ENCODE data around the gene WDR49.

WDR49 gene

GRCh38 chr3:167445491-167445890 is 208.3 kb downstream of the WDR49 start:
- Mint-ChIP-seq H3K4me3 (no peak overlapping the region), H3K27ac (no peak overlapping the region), H3K36me3 (ENCODE audit: low read depth) (no peaks in the 10 kb centered on the region), H3K4me1 (ENCODE audit: low read depth) (no peaks in the 10 kb centered on the region), H3K9me3 (no peaks in the 10 kb centered on the region), H3K27me3 (no peaks in the 10 kb centered on the region)
- DNase-seq = no peak

GRCh38 chr3:167441256-167441655 is 212.5 kb downstream of the WDR49 start:
- H3K27ac Mint-ChIP-seq = no peak overlapping the region

GRCh38 chr3:167437428-167438139 is 216.2 kb downstream of the WDR49 start:
- no peak for DNase-seq
- H3K27me3 Mint-ChIP-seq = no peaks in the 10 kb centered on the region
- H3K9me3 Mint-ChIP-seq = no peaks in the 10 kb centered on the region
- no peaks in the 10 kb centered on the region for H3K36me3 Mint-ChIP-seq (ENCODE audit: low read depth)
- no peak overlapping the region for H3K4me3 Mint-ChIP-seq
- H3K4me1 Mint-ChIP-seq (ENCODE audit: low read depth) = no peaks in the 10 kb centered on the region
- H3K27ac Mint-ChIP-seq = no peak overlapping the region

More at GRCh38 chr3:167441256-167441655, 212.5 kb downstream of the WDR49 start:
- H3K27me3 Mint-ChIP-seq = no peaks in the 10 kb centered on the region
- H3K9me3 Mint-ChIP-seq = no peaks in the 10 kb centered on the region
- H3K36me3 Mint-ChIP-seq (ENCODE audit: low read depth) = no peaks in the 10 kb centered on the region
- DNase-seq = no peak
- no peaks in the 10 kb centered on the region for H3K4me1 Mint-ChIP-seq (ENCODE audit: low read depth)
- H3K4me3 Mint-ChIP-seq = no peak overlapping the region
